NCI-H1092 treated with DMSO at 0.1 percent for 48 hours (cell line): ENCODE measurements around the gene LCMT2.

ENCODE experiments used
- DNase-seq: peaks from one replicate; lab custom pipeline; 2025; lab: John Stamatoyannopoulos, UW

LCMT2 gene

GRCh38 chr15:43274136-43274535 lies 56.2 kb downstream of the LCMT2 start:
- DNase-seq = no peak
